ENCODE data around the gene NRCAM.

The NRCAM gene

DNA sequence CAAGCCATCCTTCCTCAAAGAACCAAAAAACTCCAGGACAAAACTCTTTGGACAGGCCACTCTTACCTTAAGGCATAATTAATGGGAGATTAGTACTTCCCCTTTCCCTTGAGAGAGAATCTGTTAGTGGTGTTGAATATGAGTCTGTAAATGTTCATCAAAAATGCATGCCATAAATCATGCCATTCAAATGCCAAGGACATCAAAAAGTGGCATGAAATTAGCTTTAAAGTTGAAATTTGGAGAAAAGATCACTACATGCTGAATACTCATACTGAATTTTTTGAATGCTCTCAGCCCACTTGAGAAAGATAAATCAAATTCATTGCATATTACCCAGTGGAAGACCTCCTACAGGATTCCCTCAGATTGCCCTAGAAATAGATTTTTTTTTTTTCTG is 6.7 kb downstream of the NRCAM start:
- DNase-seq, result no peak
- Histone ChIP-seq H3K36me3 (no peaks in the 10 kb centered on the region), H3K27me3 (no peaks in the 10 kb centered on the region), H3K4me1 (peaks cover 22% of the 10 kb centered on the region), H3K9me3 (no peaks in the 10 kb centered on the region), H3K4me3 (ENCODE audit: low read depth, low read length) (no peak overlapping the region)
- TF ChIP-seq CTCF (IDR thresholded peaks at IDR 0.05; ENCODE audit: low read depth, low read length), result no peak

DNA sequence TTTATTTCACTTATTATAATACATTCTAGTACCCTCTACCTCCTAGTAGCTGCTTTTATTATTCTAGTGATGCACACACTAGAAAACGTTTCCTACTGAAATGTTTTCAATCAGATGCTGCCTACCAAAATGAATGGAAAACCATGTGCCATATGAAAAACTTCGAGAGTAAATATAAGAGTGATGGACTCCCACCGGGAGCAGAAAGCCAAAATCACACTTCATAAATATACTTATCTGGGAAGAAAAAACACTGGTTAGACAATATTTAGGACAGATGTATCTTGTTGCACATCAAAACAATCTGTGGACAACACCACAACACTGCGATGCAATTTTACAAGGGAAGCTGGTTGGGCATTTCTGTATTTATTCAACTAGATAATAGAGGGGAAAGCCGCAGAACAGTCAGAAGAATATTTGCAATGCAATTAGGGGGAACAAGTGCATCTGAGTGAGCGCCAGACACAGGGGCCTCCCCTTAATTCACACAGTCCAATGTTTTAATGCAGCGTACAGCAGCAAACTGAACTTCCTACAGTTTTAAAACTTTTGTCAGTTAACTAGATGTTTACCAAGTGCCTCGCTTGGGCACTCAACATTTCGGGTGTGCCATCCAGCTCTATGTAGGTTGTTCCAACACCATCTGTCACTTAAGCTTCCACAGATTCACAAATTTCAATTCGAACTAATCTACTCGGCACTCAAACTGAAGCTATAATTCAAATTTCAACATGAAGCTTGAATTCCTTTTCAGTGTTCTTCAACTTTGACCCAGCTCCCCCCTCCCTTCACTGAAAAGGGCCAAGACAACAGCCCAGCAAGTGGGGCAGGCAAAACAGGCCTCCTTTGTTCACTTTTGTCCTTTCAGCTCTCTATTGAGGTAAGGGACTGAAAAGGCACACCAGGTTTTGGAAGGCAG is 7.4 kb downstream of the NRCAM start:
- H3K9me3 ChIP-seq, result no peaks in the 10 kb centered on the region
- no peak for DNase-seq
- no peak overlapping the region for H3K4me3 ChIP-seq (ENCODE audit: low read depth, low read length)
- H3K36me3 ChIP-seq, result no peaks in the 10 kb centered on the region
- TF ChIP-seq CTCF (IDR thresholded peaks at IDR 0.05; ENCODE audit: low read depth, low read length), result no peak
- peaks cover 25% of the 10 kb centered on the region for H3K4me1 ChIP-seq
- no peaks in the 10 kb centered on the region for H3K27me3 ChIP-seq

DNA sequence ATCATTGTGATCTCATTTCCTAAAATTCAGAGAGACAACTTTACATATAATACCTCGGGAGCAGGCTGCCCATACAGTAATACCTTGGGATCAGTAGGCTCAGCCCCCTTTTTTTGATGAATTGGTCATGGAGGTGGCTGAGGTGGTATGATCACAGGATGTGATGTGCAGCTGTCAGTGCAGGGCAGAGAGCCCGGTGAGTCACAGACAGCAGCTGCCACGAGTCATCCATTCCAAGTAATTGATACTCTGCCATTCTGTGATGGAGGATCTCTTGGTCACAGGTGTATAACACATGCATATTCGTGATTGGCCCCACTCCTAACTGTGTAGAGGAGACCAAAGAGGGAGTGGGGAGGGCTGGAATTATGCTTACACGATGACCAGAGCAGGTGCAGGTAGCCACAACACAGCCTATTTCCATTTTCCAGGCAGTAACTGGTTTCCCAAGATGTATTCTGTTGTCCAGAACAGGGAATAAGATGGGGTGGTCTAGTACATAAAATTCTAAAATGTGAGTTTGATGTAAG is 14.1 kb downstream of the NRCAM start:
- H3K4me3 ChIP-seq (ENCODE audit: low read depth, low read length), result no peak overlapping the region
- no peaks in the 10 kb centered on the region for H3K9me3 ChIP-seq
- TF ChIP-seq CTCF (IDR thresholded peaks at IDR 0.05; ENCODE audit: low read depth, low read length), result no peak
- DNase-seq, result peak; percentile 69
- H3K4me1 ChIP-seq, result peaks cover 36% of the 10 kb centered on the region
- H3K36me3 ChIP-seq, result peaks cover under 1% of the 10 kb centered on the region; the same call in 1 of the 2 replicates
- no peaks in the 10 kb centered on the region for H3K27me3 ChIP-seq

GRCh38 chr7:108441392-108441955 is 14.8 kb downstream of the NRCAM start:
- no peak for DNase-seq
- Histone ChIP-seq H3K36me3 (peaks cover 6% of the 10 kb centered on the region; the same call in 1 of the 2 replicates), H3K27me3 (no peaks in the 10 kb centered on the region), H3K9me3 (no peaks in the 10 kb centered on the region; the same call in 1 of the 2 replicates), H3K4me3 (ENCODE audit: low read depth, low read length) (no peak overlapping the region), H3K4me1 (peaks cover 36% of the 10 kb centered on the region)
- TF ChIP-seq CTCF (IDR thresholded peaks at IDR 0.05; ENCODE audit: low read depth, low read length), result no peak

GRCh38 chr7:108440613-108441012 is 15.6 kb downstream of the NRCAM start:
- DNase-seq, result no peak
- Histone ChIP-seq H3K27me3 (no peaks in the 10 kb centered on the region), H3K4me3 (ENCODE audit: low read depth, low read length) (no peak overlapping the region), H3K36me3 (peaks cover 6% of the 10 kb centered on the region; the same call in 1 of the 2 replicates), H3K4me1 (peaks cover 34% of the 10 kb centered on the region), H3K9me3 (no peaks in the 10 kb centered on the region; the same call in 1 of the 2 replicates)
- no peak for TF ChIP-seq CTCF (IDR thresholded peaks at IDR 0.05; ENCODE audit: low read depth, low read length)

Measured in BE2C (cell line).